OCI-LY1 (cell line): ENCODE results near the gene LAMC2.

Experiments
- CTCF ChIP-seq: fragments of 200-600 bp; sonication (generic), shearing (Covaris generic); IDR thresholded peaks from 2 replicates; pipeline ENCODE4 v1.5.1; 2017; ENCODE audit warnings: mild to moderate bottlenecking, antibody characterized with exemption, low read length, moderate library complexity, mixed read lengths
- EZH2 ChIP-seq: fragments of 200-600 bp; sonication (generic), shearing (Covaris generic); IDR thresholded peaks from 2 replicates; pipeline ENCODE4 v1.8.0; 2017; ENCODE audit warnings: borderline replicate concordance, mixed run types, mild to moderate bottlenecking, antibody characterized with exemption, low read length, moderate library complexity, mixed read lengths

GRCh38 chr1:183218027-183218618 lies 32.1 kb downstream of the LAMC2 start:
- TF ChIP-seq CTCF (no peak), EZH2 (no peak)
